Epithelial cell of proximal tubule (primary cell): Measurements from ENCODE around the gene COA8. TPM values are rescaled to one million over a fixed set of nuclear protein-coding genes. Genes with fewer than 3 reads are reported as not detected.

Experiments used
- DNase-seq: peaks from one replicate; pipeline ENCODE4 v3.0.0-alpha.2; 2011; ENCODE audit warnings: low read depth
- H3K4me3 ChIP-seq: 2 replicates; pipeline ENCODE4 v1.5.1; 2011; ENCODE audit warnings: low read depth, mild to moderate bottlenecking, low read length
- CTCF ChIP-seq: conservative IDR thresholded peaks from 2 replicates; pipeline ENCODE4 v1.5.1; 2012; ENCODE audit warnings: low read depth, mild to moderate bottlenecking, low read length
- total RNA-seq: library from RNA; depleted of rRNA; stranded (reverse); fragments of >200 nt; gene quantifications from 2 replicates; pipeline ENCODE4 v1.2.3, GENCODE V29; 2015

COA8 gene
- total RNA-seq, 1 donor from 2014 or later = 29.0 TPM

- no peak for DNase-seq
- no peak overlapping the region for H3K4me3 ChIP-seq
- TF ChIP-seq CTCF = no peak
Measured at GRCh38 chr14:103624860-103625259, 62.1 kb downstream of the COA8 start.

DNA sequence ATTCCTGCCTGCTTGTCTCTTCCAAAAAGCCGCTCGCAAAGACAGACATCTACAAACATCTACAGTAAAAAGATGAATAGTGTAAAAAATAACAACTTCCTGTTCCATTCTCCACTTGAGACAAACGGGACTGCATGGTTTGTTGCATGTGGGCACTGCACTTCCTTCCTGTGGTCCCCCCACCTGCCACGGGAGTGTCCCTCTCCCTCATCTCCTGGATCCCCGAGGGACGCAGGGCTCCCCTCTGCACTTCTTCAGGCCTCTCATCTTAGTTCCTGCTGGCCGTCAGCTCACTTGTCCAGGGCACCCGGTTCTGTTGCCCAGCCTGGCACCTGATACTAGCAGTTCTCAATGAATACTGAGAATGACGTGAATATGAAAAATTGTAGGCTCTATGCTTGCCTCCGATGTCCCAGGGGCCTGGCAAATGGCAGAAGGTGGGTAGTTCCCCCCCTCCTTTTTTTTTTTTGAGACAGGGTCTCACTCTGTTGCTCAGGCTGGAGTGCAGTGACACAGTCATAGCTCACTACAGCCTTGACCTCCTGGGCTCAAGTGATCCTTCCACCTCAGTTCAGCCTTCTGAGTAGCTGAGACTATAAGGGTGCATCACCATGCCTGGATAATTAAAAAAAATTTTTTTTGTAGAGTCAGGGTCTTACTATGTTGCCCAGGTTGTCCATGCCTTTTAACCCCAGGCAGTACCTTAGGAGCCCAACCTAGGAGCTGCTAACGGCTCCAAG is 62.8 kb downstream of the COA8 start:
- H3K4me3 ChIP-seq = no peak overlapping the region
- no peak for TF ChIP-seq CTCF
- DNase-seq = no peak

GRCh38 chr14:103626146-103626850 is 63.5 kb downstream of the COA8 start:
- DNase-seq = no peak
- no peak overlapping the region for H3K4me3 ChIP-seq
- no peak for TF ChIP-seq CTCF

GRCh38 chr14:103627073-103628025 is 64.6 kb downstream of the COA8 start:
- H3K4me3 ChIP-seq = no peak overlapping the region
- no peak for DNase-seq
- no peak for TF ChIP-seq CTCF

DNA sequence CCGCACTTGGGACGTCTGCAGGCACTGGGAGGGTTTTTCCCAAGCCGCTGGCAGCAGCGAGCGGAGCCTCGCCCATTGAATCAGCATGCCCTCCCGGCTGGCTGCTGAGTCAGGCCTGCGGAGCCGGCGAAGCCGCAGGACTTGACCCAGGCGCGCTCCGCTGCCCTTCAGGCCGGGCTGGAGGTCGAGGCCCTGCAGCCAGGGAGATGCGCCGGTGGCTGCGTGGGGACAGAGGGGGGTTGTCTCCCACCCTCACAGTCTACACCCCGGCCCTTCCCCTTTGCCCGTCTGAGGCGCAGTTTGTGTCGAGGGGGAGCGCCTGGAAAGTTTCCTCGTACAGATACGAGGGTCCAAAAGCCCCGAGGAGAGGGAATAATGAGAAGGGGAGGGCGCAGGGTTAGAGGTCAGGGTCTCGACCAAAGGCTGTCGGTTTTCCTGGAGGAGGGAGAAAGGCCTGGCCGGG is 65.5 kb downstream of the COA8 start:
- peak; percentile 44 for DNase-seq
- H3K4me3 ChIP-seq = peak overlapping the region; percentile 79
- no peak for TF ChIP-seq CTCF

DNA sequence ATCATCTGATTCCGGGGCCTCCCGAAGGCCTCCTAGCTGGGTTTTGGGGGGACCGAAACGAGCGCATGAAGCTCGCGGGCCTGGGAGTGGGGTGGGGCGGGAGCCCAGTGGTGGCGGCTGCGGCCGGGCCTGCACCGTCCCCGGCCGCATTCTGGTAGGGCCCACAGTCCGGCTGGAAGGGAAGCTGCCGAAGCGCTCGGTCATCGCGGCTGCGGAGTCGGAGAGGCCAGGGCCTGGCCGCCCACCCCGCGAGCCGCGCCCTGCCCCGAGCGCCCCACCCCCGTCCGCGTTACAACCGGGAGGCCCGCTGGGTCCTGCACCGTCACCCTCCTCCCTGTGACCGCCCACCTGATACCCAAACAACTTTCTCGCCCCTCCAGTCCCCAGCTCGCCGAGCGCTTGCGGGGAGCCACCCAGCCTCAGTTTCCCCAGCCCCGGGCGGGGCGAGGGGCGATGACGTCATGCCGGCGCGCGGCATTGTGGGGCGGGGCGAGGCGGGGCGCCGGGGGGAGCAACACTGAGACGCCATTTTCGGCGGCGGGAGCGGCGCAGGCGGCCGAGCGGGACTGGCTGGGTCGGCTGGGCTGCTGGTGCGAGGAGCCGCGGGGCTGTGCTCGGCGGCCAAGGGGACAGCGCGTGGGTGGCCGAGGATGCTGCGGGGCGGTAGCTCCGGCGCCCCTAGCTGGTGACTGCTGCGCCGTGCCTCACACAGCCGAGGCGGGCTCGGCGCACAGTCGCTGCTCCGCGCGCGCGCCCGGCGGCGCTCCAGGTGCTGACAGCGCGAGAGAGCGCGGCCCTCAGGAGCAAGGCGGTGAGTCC is 66.1 kb downstream of the COA8 start, which contains the start of gene KLC1:
Gene KLC1 (plus strand): TSS at position 528 of the 819 bp plus-strand sequence. CDS start 25,354 bp downstream, outside the sequence.
- peak within 1 kb of the TSS; percentile 79 for H3K4me3 ChIP-seq
- TF ChIP-seq CTCF = no peak
- no peak for DNase-seq
